Measurements from ENCODE around the gene METTL16.

Gene METTL16

GRCh38 chr17:2511462-2512369, at the start of gene METTL16:
METTL16 (minus strand) TSS chr17:2511888; CDS start chr17:2502331, 9,557 bp downstream.
- ATAC-seq (ENCODE audit: insufficient read depth, low read depth): peak; percentile 99
- DNase-seq: peak; percentile 98

GRCh38 chr17:2560658-2561057, 49.0 kb upstream of the METTL16 start:
- H2AFZ ChIP-seq (ENCODE audit: low read depth, low read length): no peak overlapping the region
- H3K4me3 ChIP-seq (ENCODE audit: low read depth in 1 of 2, low read length in 2 of 2): no peak overlapping the region
- H3K27me3 ChIP-seq (ENCODE audit: insufficient read depth, low read length, poor library complexity): no peaks in the 10 kb centered on the region
- H3K9me3 ChIP-seq (ENCODE audit: insufficient read depth, low read length, severe bottlenecking): no peaks in the 10 kb centered on the region
- TF ChIP-seq CTCF (IDR thresholded peaks at IDR 0.05; ENCODE audit: borderline replicate concordance, extremely low read depth, low read length, poor library complexity, severe bottlenecking) (no peak), EZH2 (IDR thresholded peaks at IDR 0.05; ENCODE audit: borderline replicate concordance, low read depth, low read length, severe bottlenecking) (no peak)
- no peak overlapping the region for H3K9ac ChIP-seq (ENCODE audit: low read depth, low read length)
- H4K20me1 ChIP-seq (ENCODE audit: insufficient read depth, low read length): no peaks in the 10 kb centered on the region
- H3K36me3 ChIP-seq (ENCODE audit: insufficient read depth, low read length): no peaks in the 10 kb centered on the region
- no peak overlapping the region for H3K27ac ChIP-seq (ENCODE audit: low read length)
- no peaks in the 10 kb centered on the region for H3K4me1 ChIP-seq (ENCODE audit: insufficient read depth, low read length)
- no peak overlapping the region for H3K4me2 ChIP-seq (ENCODE audit: insufficient read depth, low read length)
- DNase-seq (no peak), ATAC-seq (ENCODE audit: insufficient read depth, low read depth) (no peak)
- H3K79me2 ChIP-seq (ENCODE audit: insufficient read depth, low read length): no peaks in the 10 kb centered on the region

More at GRCh38 chr17:2511462-2512369, at the start of gene METTL16:
- Histone ChIP-seq H3K36me3 (ENCODE audit: insufficient read depth, low read length) (peaks cover 11% of the 10 kb centered on the region; the same call in 1 of the 2 replicates), H4K20me1 (ENCODE audit: insufficient read depth, low read length) (peaks cover 7% of the 10 kb centered on the region; the same call in 1 of the 2 replicates), H3K4me3 (ENCODE audit: low read depth in 1 of 2, low read length in 2 of 2) (peak within 1 kb of the TSS; percentile 70 to 74), H2AFZ (ENCODE audit: low read depth, low read length) (peak within 1 kb of the TSS; percentile 97), H3K79me2 (ENCODE audit: insufficient read depth, low read length) (peaks cover 43% of the 10 kb centered on the region), H3K4me1 (ENCODE audit: insufficient read depth, low read length) (peaks cover 39% of the 10 kb centered on the region), H3K9me3 (ENCODE audit: insufficient read depth, low read length, severe bottlenecking) (no peaks in the 10 kb centered on the region), H3K27me3 (ENCODE audit: insufficient read depth, low read length, poor library complexity) (no peaks in the 10 kb centered on the region), H3K9ac (ENCODE audit: low read depth, low read length) (peak within 1 kb of the TSS; percentile 69), H3K27ac (ENCODE audit: low read length) (peak within 1 kb of the TSS; percentile 90), H3K4me2 (ENCODE audit: insufficient read depth, low read length) (peak within 1 kb of the TSS; percentile 87)
- TF ChIP-seq CTCF (IDR thresholded peaks at IDR 0.05; ENCODE audit: borderline replicate concordance, extremely low read depth, low read length, poor library complexity, severe bottlenecking): no peak
- TF ChIP-seq EZH2 (IDR thresholded peaks at IDR 0.05; ENCODE audit: borderline replicate concordance, low read depth, low read length, severe bottlenecking): no peak

- H4K20me1 ChIP-seq (ENCODE audit: insufficient read depth, low read length): no peaks in the 10 kb centered on the region
- no peak for ATAC-seq (ENCODE audit: insufficient read depth, low read depth)
- H3K9ac ChIP-seq (ENCODE audit: low read depth, low read length): no peak overlapping the region
- no peak overlapping the region for H3K4me3 ChIP-seq (ENCODE audit: low read depth in 1 of 2, low read length in 2 of 2)
- H3K79me2 ChIP-seq (ENCODE audit: insufficient read depth, low read length): no peaks in the 10 kb centered on the region
- no peak for DNase-seq
- no peak overlapping the region for H3K4me2 ChIP-seq (ENCODE audit: insufficient read depth, low read length)
- H3K4me1 ChIP-seq (ENCODE audit: insufficient read depth, low read length): no peaks in the 10 kb centered on the region
- H3K27ac ChIP-seq (ENCODE audit: low read length): no peak overlapping the region
- H3K36me3 ChIP-seq (ENCODE audit: insufficient read depth, low read length): no peaks in the 10 kb centered on the region
- H3K27me3 ChIP-seq (ENCODE audit: insufficient read depth, low read length, poor library complexity): no peaks in the 10 kb centered on the region
- no peaks in the 10 kb centered on the region for H3K9me3 ChIP-seq (ENCODE audit: insufficient read depth, low read length, severe bottlenecking)
- no peak overlapping the region for H2AFZ ChIP-seq (ENCODE audit: low read depth, low read length)
- TF ChIP-seq EZH2 (IDR thresholded peaks at IDR 0.05; ENCODE audit: borderline replicate concordance, low read depth, low read length, severe bottlenecking): no peak
- TF ChIP-seq CTCF (IDR thresholded peaks at IDR 0.05; ENCODE audit: borderline replicate concordance, extremely low read depth, low read length, poor library complexity, severe bottlenecking): no peak
Measured at GRCh38 chr17:2551928-2552327, 40.2 kb upstream of the METTL16 start.

Measured in DND-41 (cell line).